Adrenal gland (tissue), 12 donors: Measurements from ENCODE around the gene UBAC1. TPM values are rescaled to one million over a fixed set of nuclear protein-coding genes. Genes with fewer than 3 reads are reported as not detected.

Source experiments
- DNase-seq, 7 donors: peaks; one replicate each; pipeline ENCODE4 v3.0.0-alpha.2; 2019 to 2020
- H3K27ac ChIP-seq, 5 donors: fragments of 200-600 bp; sonication (generic) in 4 of 5; 1 replicate in 3 of 5; 2 replicates in 2 of 5; pipeline versions ENCODE4 v1.5.1 to v1.8.0; 2016 to 2020; ENCODE audit warnings: mild to moderate bottlenecking in 1 of 5
- H3K27me3 ChIP-seq: fragments of 200-600 bp; 2 replicates; pipeline ENCODE4 v1.8.0; 2021
- H3K36me3 ChIP-seq, 2 donors: fragments of 200-600 bp; replicated peaks in 1 of 2; 1 replicate in 1 of 2; 2 replicates in 1 of 2; pipeline versions ENCODE4 v1.5.1 to v1.8.0; 2018 to 2022
- H3K4me1 ChIP-seq, 2 donors: fragments of 200-600 bp; replicated peaks in 1 of 2; 1 replicate in 1 of 2; 2 replicates in 1 of 2; pipeline versions ENCODE4 v1.5.1 to v1.8.0; 2018 to 2021
- H3K4me3 ChIP-seq, 4 donors: fragments of 200-600 bp; sonication (generic) in 3 of 4; one replicate each; pipeline ENCODE4 v1.5.1; 2016 to 2018
- H3K9me3 ChIP-seq, 3 donors: fragments of 200-600 bp; sonication (generic) in 1 of 3; replicated peaks in 1 of 3; 1 replicate in 2 of 3; 2 replicates in 1 of 3; pipeline versions ENCODE4 v1.5.1 to v1.8.0; 2016 to 2021
- CTCF ChIP-seq, 6 experiments: fragments of 450-650 bp in 4 of 6; fragments of 200-600 bp in 2 of 6; sonication (generic) in 1 of 6; IDR thresholded peaks; 1 replicate in 5 of 6; 2 replicates in 1 of 6; pipeline versions ENCODE4 v1.5.1 to v1.8.0; 2016 to 2021; ENCODE audit warnings: antibody characterized with exemption in 6 of 6, mild to moderate bottlenecking in 2 of 6, moderate library complexity in 1 of 6
- POLR2A ChIP-seq, 2 donors: fragments of 450-650 bp; IDR thresholded peaks; one replicate each; pipeline ENCODE4 v1.6.1; 2017; ENCODE audit warnings: antibody characterized with exemption in 2 of 2, mild to moderate bottlenecking in 2 of 2, moderate library complexity in 1 of 2
- WGBS, 4 donors: extraction: QIAGEN DNeasy Blood & Tissue Kit in 2 of 4; methylation state at CpG; one replicate each; pipeline versions ENCODE4 v1.1.5 to v1.1.7; 2013 to 2017; 5-methylcytosine and 5-hydroxymethylcytosine counted together
- intact Hi-C, 2 donors: fragments of 100-400 bp; cut with DNase I; formaldehyde crosslinking; loops; one replicate each; pipeline versions ENCODE4 v1.14.1 to v1.15.0; 2022 to 2023
- polyA plus RNA-seq, 3 donors: library from polyadenylated mRNA; stranded (reverse); fragments of 200-250 nt in 2 of 3; fragments of 350-450 nt in 1 of 3; fragmentation: Illumina TruSeq in 1 of 3; extraction: RNeasy Lipid Tissue Mini Kit (QIAGEN cat#74804) in 1 of 3; gene quantifications; one replicate each; pipeline ENCODE4 v1.2.3, GENCODE V29; 2013 to 2014
- total RNA-seq, 9 donors: library from RNA; depleted of rRNA in 4 of 9; stranded (reverse); fragments of >200 nt in 4 of 9; fragments of 120-200 nt in 1 of 9; fragmentation: NEBNext Ultra II Directional in 1 of 9; extraction: Animal tissue kit (Norgen Biotek cat#: 25700) in 1 of 9; gene quantifications; one replicate each; pipeline versions ENCODE4 v1.1.0 to v1.2.4, GENCODE V29; 2013 to 2023
- donor health status: healthy with polysubstance abuse.
- donor health status: Bipolar disorder and iron deficiency.
- donor health status: DM: yes; HTN: yes; CAD: no.
- donor health status: DM: no; HTN: no; CAD: no.
- donor health status: DM: no; HTN: no; CAD: no.
- donor health status: DM: yes; HTN: yes; CAD: no.

The UBAC1 gene
- total and polyA plus RNA-seq, 12 donors, result 20.2 to 63.3 (median 37.9) TPM

GRCh38 chr9:135971111-135971766 is 10.1 kb upstream of the UBAC1 start:
- intact Hi-C loops, result no loop called here
- TF ChIP-seq POLR2A (IDR thresholded peaks at IDR 0.05) (no peak), CTCF (IDR thresholded peaks at IDR 0.05) (no peak)
- no peak for DNase-seq
- Histone ChIP-seq H3K4me3 (no peak overlapping the region), H3K4me1 (peaks cover 0 to 31% of the 10 kb centered on the region in 2 donors), H3K27ac (no peak overlapping the region), H3K27me3 (no peaks in the 10 kb centered on the region), H3K36me3 (no peaks in the 10 kb centered on the region), H3K9me3 (no peaks in the 10 kb centered on the region)
- 66 to 81% (median 75%) methylated on average over 9 to 18 of the region's 18 CpGs for WGBS, 4 donors

GRCh38 chr9:135970128-135970815 is 9.1 kb upstream of the UBAC1 start:
- 78 to 90% (median 83%) methylated on average over 2 to 9 of the region's 9 CpGs for WGBS, 4 donors
- Histone ChIP-seq H3K4me1 (peaks cover 0 to 31% of the 10 kb centered on the region in 2 donors), H3K4me3 (no peak overlapping the region), H3K27me3 (no peaks in the 10 kb centered on the region), H3K36me3 (no peaks in the 10 kb centered on the region), H3K27ac (peak overlapping the region in 3 of 5 donors; percentile 27 to 87 (median 77)), H3K9me3 (no peaks in the 10 kb centered on the region)
- DNase-seq, result no peak
- TF ChIP-seq POLR2A (IDR thresholded peaks at IDR 0.05), result no peak
- TF ChIP-seq CTCF (IDR thresholded peaks at IDR 0.05), result no peak
- intact Hi-C loops, result no loop called here

- DNase-seq, result peak in 3 of 7 donors; percentile 32 to 67 (median 38)
- Histone ChIP-seq H3K36me3 (no peaks in the 10 kb centered on the region), H3K27me3 (no peaks in the 10 kb centered on the region), H3K4me3 (no peak overlapping the region), H3K4me1 (peaks cover 0 to 31% of the 10 kb centered on the region in 2 donors), H3K9me3 (no peaks in the 10 kb centered on the region), H3K27ac (peak overlapping the region in 3 of 5 donors; percentile 58 to 87 (median 77))
- TF ChIP-seq CTCF (IDR thresholded peaks at IDR 0.05), result no peak
- TF ChIP-seq POLR2A (IDR thresholded peaks at IDR 0.05), result no peak
- 34 to 41% (median 40%) methylated on average over 10 to 12 of the region's 12 CpGs for WGBS, 4 donors
- intact Hi-C loops, result loop anchor here in 1 of 2 donors (10.0 kb wide), 1 partner anchor 264 kb away; the partner anchor contains the start of gene KCNT1
Measured at GRCh38 chr9:135969064-135969683, 8.0 kb upstream of the UBAC1 start.

- 21 to 28% (median 24%) methylated on average over 4 to 7 of the region's 7 CpGs for WGBS, 4 donors
- intact Hi-C loops, result loop anchor here in 1 of 2 donors (10.0 kb wide), 1 partner anchor 264 kb away; the partner anchor contains the start of gene KCNT1
Measured at GRCh38 chr9:135968601-135969000, 7.4 kb upstream of the UBAC1 start.

More at GRCh38 chr9:135968601-135969000, 7.4 kb upstream of the UBAC1 start:
- Histone ChIP-seq H3K27me3 (no peaks in the 10 kb centered on the region), H3K9me3 (no peaks in the 10 kb centered on the region), H3K4me1 (peaks cover 0 to 31% of the 10 kb centered on the region in 2 donors), H3K4me3 (no peak overlapping the region), H3K36me3 (no peaks in the 10 kb centered on the region), H3K27ac (peak overlapping the region in 3 of 5 donors; percentile 58 to 87 (median 77))
- DNase-seq, result peak in 5 of 7 donors; percentile 52 to 79 (median 67)
- no peak for TF ChIP-seq CTCF (IDR thresholded peaks at IDR 0.05)
- no peak for TF ChIP-seq POLR2A (IDR thresholded peaks at IDR 0.05)
